Esophagus muscularis mucosa (tissue), 4 donors: ENCODE measurements around the gene ANKRD11.

Experiments used
- EP300 ChIP-seq: sonication (generic); formaldehyde crosslinking; IDR thresholded peaks from one replicate; pipeline ENCODE4 v1.6.1; 2017; ENCODE audit warnings: antibody characterized with exemption
- POLR2A ChIP-seq: fragments of 450-650 bp; IDR thresholded peaks from one replicate; pipeline ENCODE4 v1.6.1; 2017; ENCODE audit warnings: antibody characterized with exemption, moderate library complexity, mild to moderate bottlenecking, low read depth
- POLR2AphosphoS5 ChIP-seq, 2 donors: sonication (generic); formaldehyde crosslinking; IDR thresholded peaks; one replicate each; pipeline ENCODE4 v1.6.1; 2017; ENCODE audit warnings: antibody characterized with exemption in 2 of 2
- TF ChIP-seq, protein P1 (sequence below), 3 experiments: fragments of 200-600 bp in 2 of 3; fragments of 450-650 bp in 1 of 3; sonication (generic) in 2 of 3; IDR thresholded peaks; one replicate each; pipeline ENCODE4 v1.5.1; 2017 to 2019; ENCODE audit warnings: antibody characterized with exemption in 3 of 3, mild to moderate bottlenecking in 2 of 3, moderate library complexity in 1 of 3

GRCh38 chr16:89493776-89494175, 3.4 kb upstream of the ANKRD11 start:
- TF ChIP-seq, protein P1, sequence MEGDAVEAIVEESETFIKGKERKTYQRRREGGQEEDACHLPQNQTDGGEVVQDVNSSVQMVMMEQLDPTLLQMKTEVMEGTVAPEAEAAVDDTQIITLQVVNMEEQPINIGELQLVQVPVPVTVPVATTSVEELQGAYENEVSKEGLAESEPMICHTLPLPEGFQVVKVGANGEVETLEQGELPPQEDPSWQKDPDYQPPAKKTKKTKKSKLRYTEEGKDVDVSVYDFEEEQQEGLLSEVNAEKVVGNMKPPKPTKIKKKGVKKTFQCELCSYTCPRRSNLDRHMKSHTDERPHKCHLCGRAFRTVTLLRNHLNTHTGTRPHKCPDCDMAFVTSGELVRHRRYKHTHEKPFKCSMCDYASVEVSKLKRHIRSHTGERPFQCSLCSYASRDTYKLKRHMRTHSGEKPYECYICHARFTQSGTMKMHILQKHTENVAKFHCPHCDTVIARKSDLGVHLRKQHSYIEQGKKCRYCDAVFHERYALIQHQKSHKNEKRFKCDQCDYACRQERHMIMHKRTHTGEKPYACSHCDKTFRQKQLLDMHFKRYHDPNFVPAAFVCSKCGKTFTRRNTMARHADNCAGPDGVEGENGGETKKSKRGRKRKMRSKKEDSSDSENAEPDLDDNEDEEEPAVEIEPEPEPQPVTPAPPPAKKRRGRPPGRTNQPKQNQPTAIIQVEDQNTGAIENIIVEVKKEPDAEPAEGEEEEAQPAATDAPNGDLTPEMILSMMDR (IDR thresholded peaks at IDR 0.05), result no peak
- no peak for TF ChIP-seq POLR2AphosphoS5 (IDR thresholded peaks at IDR 0.05)
- TF ChIP-seq EP300, result no peak
- no peak for TF ChIP-seq POLR2A
